Measurements from ENCODE around the gene ADGRG6.

ADGRG6 gene

DNA sequence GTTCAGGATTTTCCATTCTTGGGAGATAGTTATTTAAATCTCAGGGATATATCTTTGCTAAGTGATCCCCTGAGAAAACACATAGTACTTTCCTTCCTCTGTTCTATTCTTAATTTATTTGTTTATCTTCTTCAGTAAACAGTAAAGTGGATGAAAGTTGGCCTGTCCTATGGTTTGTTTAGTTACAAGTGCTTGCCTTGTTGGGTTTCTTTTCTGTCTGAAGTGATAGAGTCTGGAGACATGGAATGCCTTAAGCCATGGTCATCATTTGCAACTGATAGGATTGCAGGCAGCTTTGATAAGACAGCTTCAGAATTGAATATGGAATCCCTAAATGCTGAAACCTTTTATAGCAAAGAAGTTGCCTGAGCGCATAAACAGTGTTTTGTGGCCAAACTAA, 4.9 kb downstream of the ADGRG6 start:
- Histone ChIP-seq H3K9me3 (ENCODE audit: control insufficient read depth, insufficient read depth, low read length) (no peaks in the 10 kb centered on the region), H3K9ac (ENCODE audit: low read depth, low read length) (no peak overlapping the region), H3K4me1 (ENCODE audit: control insufficient read depth, insufficient read depth, low read length) (no peaks in the 10 kb centered on the region), H3K4me3 (ENCODE audit: low read depth, low read length) (no peak overlapping the region), H3K36me3 (ENCODE audit: control insufficient read depth, insufficient read depth, low read length) (no peaks in the 10 kb centered on the region), H3K27me3 (ENCODE audit: control insufficient read depth, insufficient read depth, low read length) (peaks cover 19% of the 10 kb centered on the region)

DNA sequence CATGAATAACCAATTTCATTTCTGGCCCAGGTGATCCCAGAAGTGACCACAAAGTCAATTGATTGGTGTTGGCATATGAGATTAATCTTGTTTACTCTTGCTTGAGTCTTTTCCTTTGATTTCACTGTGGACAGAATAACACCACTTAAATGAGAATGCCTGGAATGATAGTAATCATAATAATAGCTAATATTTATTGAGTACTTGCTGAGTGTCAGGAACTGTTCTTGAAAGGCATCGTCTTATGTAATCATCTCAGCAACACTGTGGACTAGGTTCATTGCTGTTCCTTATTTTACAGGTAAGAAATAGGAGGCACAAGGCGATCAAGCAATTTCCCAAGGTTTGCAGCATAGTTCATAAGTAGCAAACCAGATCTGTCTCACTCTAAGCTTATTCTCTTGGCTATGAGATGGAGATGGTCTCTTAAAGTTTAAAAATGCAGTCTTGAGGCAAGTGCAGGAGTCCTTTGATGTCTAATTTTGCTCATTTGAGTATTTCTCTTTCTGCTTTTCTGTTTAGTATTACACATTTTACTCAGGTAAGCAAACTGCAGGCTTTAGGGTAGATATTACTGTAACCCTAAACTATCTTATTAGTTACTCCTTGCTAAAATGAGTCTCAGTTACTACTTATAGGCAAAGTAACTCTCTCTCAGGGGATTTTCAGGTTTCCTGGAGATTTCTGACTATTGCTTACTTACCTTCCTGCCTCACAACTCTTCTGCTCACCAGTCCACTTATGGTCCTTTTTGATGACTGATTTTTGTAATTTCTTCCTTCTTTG, 6.3 kb downstream of the ADGRG6 start:
- Histone ChIP-seq H3K9me3 (ENCODE audit: control insufficient read depth, insufficient read depth, low read length) (no peaks in the 10 kb centered on the region), H3K4me1 (ENCODE audit: control insufficient read depth, insufficient read depth, low read length) (no peaks in the 10 kb centered on the region), H3K9ac (ENCODE audit: low read depth, low read length) (no peak overlapping the region), H3K36me3 (ENCODE audit: control insufficient read depth, insufficient read depth, low read length) (no peaks in the 10 kb centered on the region), H3K4me3 (ENCODE audit: low read depth, low read length) (no peak overlapping the region), H3K27me3 (ENCODE audit: control insufficient read depth, insufficient read depth, low read length) (peaks cover 5% of the 10 kb centered on the region)

DNA sequence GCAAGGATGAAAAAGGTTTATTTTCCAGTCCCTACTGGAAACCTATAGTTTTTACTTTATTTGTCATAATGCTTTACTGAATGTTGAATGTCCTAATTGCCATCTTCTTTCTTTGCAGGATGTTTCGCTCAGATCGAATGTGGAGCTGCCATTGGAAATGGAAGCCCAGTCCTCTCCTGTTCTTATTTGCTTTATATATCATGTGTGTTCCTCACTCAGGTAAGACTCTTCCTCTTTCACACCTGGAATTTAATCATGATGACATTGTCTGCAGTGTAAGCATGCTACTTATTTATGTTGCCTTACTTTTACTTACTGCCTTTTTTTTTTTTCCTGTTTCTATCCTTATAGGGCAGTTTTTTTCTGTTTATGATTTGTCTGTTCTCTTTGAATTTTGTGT, 7.6 kb downstream of the ADGRG6 start:
- Histone ChIP-seq H3K36me3 (ENCODE audit: control insufficient read depth, insufficient read depth, low read length) (no peaks in the 10 kb centered on the region), H3K27me3 (ENCODE audit: control insufficient read depth, insufficient read depth, low read length) (no peaks in the 10 kb centered on the region), H3K4me1 (ENCODE audit: control insufficient read depth, insufficient read depth, low read length) (no peaks in the 10 kb centered on the region), H3K4me3 (ENCODE audit: low read depth, low read length) (no peak overlapping the region), H3K9me3 (ENCODE audit: control insufficient read depth, insufficient read depth, low read length) (no peaks in the 10 kb centered on the region), H3K9ac (ENCODE audit: low read depth, low read length) (no peak overlapping the region)

DNA sequence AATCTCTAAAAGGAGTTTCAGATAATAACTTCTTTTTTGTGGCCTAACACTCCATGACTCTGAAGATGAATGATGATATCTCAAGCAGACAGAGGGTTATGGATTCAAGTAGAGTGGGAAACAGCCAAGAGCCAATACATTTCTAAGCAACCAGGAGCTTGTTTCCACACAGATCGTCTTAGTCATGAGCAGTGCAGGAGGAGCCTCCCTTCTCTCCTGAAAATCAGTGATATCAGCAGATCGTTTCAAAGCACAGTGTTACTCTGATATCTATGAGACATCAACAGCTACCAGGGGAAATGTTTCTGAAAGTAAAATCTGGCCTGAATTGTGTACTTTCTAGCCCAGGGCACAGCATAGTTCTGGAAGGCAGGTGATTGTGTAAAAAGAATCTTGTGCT, 11.5 kb downstream of the ADGRG6 start:
- H3K9me3 ChIP-seq (ENCODE audit: control insufficient read depth, insufficient read depth, low read length), result no peaks in the 10 kb centered on the region
- H3K4me1 ChIP-seq (ENCODE audit: control insufficient read depth, insufficient read depth, low read length), result no peaks in the 10 kb centered on the region
- no peak overlapping the region for H3K4me3 ChIP-seq (ENCODE audit: low read depth, low read length)
- H3K27me3 ChIP-seq (ENCODE audit: control insufficient read depth, insufficient read depth, low read length), result no peaks in the 10 kb centered on the region
- no peak overlapping the region for H3K9ac ChIP-seq (ENCODE audit: low read depth, low read length)
- no peaks in the 10 kb centered on the region for H3K36me3 ChIP-seq (ENCODE audit: control insufficient read depth, insufficient read depth, low read length)

DNA sequence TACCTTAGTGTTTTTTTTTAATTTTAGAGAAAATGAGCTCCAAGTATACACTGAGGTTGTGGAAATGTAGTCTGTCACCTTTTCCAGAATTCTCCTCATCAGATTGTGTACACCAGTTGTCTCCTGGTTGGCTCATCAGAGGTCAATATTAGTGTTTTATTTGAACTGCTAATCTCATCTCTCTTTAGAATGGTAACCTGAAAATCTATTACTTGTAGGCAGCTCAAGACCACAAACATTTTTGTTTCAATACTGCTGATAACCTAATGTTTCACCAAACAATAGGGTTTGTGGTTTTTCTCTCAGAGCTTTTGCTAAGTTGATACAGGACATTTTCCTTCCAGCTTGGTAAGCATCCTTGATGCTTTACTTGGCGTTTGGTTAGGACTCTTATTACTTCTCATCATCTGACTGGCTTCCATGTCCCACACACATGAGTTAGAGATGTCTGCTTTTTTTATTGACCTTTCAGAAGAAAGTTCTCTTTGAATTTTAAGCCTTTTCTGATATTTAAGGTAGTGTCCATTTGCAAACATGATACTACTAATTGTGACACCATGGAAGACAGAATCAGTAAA, 15.1 kb downstream of the ADGRG6 start:
- Histone ChIP-seq H3K4me3 (ENCODE audit: low read depth, low read length) (no peak overlapping the region), H3K27me3 (ENCODE audit: control insufficient read depth, insufficient read depth, low read length) (no peaks in the 10 kb centered on the region), H3K4me1 (ENCODE audit: control insufficient read depth, insufficient read depth, low read length) (no peaks in the 10 kb centered on the region), H3K36me3 (ENCODE audit: control insufficient read depth, insufficient read depth, low read length) (no peaks in the 10 kb centered on the region), H3K9me3 (ENCODE audit: control insufficient read depth, insufficient read depth, low read length) (no peaks in the 10 kb centered on the region), H3K9ac (ENCODE audit: low read depth, low read length) (no peak overlapping the region)

DNA sequence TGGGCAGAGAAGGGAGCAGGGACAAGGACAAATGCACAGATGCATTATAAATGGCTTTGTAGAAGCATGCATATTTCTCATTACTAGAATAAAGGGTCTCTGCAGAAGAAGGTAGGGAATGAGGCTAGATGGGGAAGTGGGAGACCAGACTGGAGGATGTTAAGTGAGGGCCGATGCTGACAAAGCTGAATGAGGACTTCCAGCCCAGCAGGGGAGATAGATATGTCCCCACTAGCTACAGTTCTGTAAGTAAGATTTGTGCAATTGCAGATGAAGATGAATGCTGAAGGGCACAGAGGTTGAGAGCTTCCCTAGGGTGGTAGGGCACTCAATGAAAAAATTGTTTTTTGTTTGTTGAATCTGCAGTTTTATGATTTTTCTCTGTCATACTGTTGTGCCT, 16.9 kb downstream of the ADGRG6 start:
- Histone ChIP-seq H3K9me3 (ENCODE audit: control insufficient read depth, insufficient read depth, low read length) (no peaks in the 10 kb centered on the region), H3K27me3 (ENCODE audit: control insufficient read depth, insufficient read depth, low read length) (no peaks in the 10 kb centered on the region), H3K9ac (ENCODE audit: low read depth, low read length) (no peak overlapping the region), H3K4me1 (ENCODE audit: control insufficient read depth, insufficient read depth, low read length) (no peaks in the 10 kb centered on the region), H3K4me3 (ENCODE audit: low read depth, low read length) (no peak overlapping the region), H3K36me3 (ENCODE audit: control insufficient read depth, insufficient read depth, low read length) (no peaks in the 10 kb centered on the region)

DNA sequence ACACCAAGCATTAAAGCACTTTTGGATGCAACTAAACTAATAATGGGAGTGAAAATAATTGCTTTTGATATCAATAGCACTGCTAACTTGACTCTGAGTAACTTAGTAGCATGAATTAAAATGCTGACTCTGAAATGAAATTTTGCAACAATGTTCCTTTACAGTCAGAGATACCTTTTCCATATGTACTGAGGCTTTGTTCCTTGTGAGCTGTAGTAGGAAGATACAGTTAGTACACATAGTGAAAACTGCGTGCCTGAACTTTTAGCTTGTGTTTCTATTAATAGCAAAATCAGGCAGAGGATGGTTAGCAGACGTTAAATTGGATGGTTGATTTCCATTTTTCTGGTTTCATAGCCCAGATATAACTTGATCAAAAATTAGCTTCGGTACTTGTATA, 18.6 kb downstream of the ADGRG6 start:
- Histone ChIP-seq H3K4me1 (ENCODE audit: control insufficient read depth, insufficient read depth, low read length) (peaks cover 8% of the 10 kb centered on the region), H3K36me3 (ENCODE audit: control insufficient read depth, insufficient read depth, low read length) (no peaks in the 10 kb centered on the region), H3K9ac (ENCODE audit: low read depth, low read length) (no peak overlapping the region), H3K9me3 (ENCODE audit: control insufficient read depth, insufficient read depth, low read length) (no peaks in the 10 kb centered on the region), H3K4me3 (ENCODE audit: low read depth, low read length) (no peak overlapping the region), H3K27me3 (ENCODE audit: control insufficient read depth, insufficient read depth, low read length) (no peaks in the 10 kb centered on the region)

DNA sequence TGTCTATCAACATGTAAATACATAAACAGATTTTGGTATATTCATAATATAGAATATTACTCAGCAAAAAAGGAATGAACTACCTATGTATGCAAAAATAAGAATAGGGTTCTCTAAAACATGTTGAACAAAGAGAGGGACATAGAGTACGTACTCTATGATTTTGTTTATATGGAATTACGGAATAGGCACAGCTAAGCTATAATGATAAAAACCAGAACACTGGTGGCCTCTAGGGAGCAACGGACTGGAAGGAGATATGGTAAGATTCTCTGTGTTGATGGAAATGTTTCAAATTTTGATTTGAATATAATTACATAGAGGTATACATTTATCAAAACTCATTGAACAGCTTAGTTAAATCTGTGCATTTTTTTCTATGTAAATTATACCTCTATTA, 19.6 kb downstream of the ADGRG6 start:
- Histone ChIP-seq H3K4me3 (ENCODE audit: low read depth, low read length) (no peak overlapping the region), H3K27me3 (ENCODE audit: control insufficient read depth, insufficient read depth, low read length) (no peaks in the 10 kb centered on the region), H3K4me1 (ENCODE audit: control insufficient read depth, insufficient read depth, low read length) (peaks cover 8% of the 10 kb centered on the region), H3K36me3 (ENCODE audit: control insufficient read depth, insufficient read depth, low read length) (no peaks in the 10 kb centered on the region), H3K9ac (ENCODE audit: low read depth, low read length) (no peak overlapping the region), H3K9me3 (ENCODE audit: control insufficient read depth, insufficient read depth, low read length) (no peaks in the 10 kb centered on the region)

DNA sequence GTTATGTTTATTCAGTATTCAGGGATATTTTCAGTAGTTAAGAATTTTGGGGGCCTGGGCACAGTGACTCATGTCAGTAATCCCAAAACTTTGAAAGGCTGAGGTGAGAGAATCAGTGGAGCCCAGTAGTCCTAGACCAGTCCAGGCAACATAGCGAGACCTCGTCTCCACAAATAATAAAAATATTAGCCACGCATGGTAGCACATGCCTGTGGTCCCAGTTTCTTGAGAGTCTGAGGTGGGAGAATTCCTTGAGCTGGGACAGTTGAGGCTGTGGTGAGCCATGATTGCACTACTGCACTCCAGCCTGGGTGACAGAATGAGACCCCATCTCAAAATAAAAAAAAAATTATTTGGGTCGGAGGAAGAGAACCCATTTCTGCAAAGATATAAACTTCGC, 20.3 kb downstream of the ADGRG6 start:
- Histone ChIP-seq H3K27me3 (ENCODE audit: control insufficient read depth, insufficient read depth, low read length) (no peaks in the 10 kb centered on the region), H3K9ac (ENCODE audit: low read depth, low read length) (no peak overlapping the region), H3K36me3 (ENCODE audit: control insufficient read depth, insufficient read depth, low read length) (no peaks in the 10 kb centered on the region), H3K4me3 (ENCODE audit: low read depth, low read length) (no peak overlapping the region), H3K9me3 (ENCODE audit: control insufficient read depth, insufficient read depth, low read length) (no peaks in the 10 kb centered on the region), H3K4me1 (ENCODE audit: control insufficient read depth, insufficient read depth, low read length) (peaks cover 8% of the 10 kb centered on the region)

DNA sequence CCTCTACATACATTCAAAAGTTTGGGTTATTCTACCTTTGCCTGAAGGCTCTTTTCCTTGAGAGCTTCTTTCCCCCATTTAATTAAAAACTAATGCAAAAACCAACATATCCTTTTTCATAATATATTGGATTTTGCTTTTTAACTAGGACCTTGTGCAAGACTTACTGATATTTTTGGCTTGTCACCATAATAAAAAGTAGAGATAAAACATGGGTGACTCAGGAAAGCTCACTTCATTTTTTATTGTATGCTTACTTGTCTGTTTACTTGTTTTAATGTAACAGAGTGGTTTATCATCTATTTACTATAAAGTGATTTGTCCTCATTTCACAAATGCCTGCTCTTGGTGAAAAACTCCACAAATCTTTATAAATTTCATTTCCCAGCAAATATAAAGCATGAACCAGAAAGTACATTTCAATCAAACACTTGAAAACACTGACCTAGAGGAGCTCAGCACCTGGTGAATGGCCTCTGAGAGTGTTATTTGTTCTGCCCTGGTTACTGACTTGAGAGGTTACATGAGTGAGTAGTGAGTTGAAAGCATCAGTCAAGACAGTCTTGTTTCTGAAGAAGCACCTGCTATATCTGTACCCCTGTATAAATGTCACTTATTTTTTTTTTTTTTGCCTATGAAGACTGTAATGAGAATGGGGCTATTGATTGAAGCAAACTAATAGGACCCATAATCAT, 20.8 kb downstream of the ADGRG6 start:
- Histone ChIP-seq H3K4me1 (ENCODE audit: control insufficient read depth, insufficient read depth, low read length) (peaks cover 8% of the 10 kb centered on the region), H3K27me3 (ENCODE audit: control insufficient read depth, insufficient read depth, low read length) (no peaks in the 10 kb centered on the region), H3K4me3 (ENCODE audit: low read depth, low read length) (no peak overlapping the region), H3K36me3 (ENCODE audit: control insufficient read depth, insufficient read depth, low read length) (no peaks in the 10 kb centered on the region), H3K9me3 (ENCODE audit: control insufficient read depth, insufficient read depth, low read length) (no peaks in the 10 kb centered on the region), H3K9ac (ENCODE audit: low read depth, low read length) (no peak overlapping the region)

DNA sequence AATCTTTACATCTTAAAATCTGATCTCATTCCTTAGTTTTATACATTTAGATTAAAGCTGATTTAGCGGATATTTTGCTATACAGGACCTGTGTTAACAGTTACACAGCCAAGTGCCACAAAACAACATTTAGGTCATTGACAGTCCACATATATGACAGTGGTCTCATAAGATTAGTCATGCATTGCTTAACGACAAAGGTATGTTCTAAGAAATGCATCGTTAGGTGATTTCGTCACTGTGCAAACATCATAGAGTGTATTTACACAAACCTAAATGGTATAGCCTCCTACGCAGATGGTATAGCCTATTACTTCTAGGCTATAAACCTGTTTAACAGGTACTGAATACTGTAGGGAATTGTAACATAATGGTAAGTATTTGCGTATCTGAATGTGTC, 21.6 kb downstream of the ADGRG6 start:
- no peak overlapping the region for H3K9ac ChIP-seq (ENCODE audit: low read depth, low read length)
- no peaks in the 10 kb centered on the region for H3K27me3 ChIP-seq (ENCODE audit: control insufficient read depth, insufficient read depth, low read length)
- H3K4me1 ChIP-seq (ENCODE audit: control insufficient read depth, insufficient read depth, low read length), result peaks cover 8% of the 10 kb centered on the region
- H3K36me3 ChIP-seq (ENCODE audit: control insufficient read depth, insufficient read depth, low read length), result no peaks in the 10 kb centered on the region
- H3K4me3 ChIP-seq (ENCODE audit: low read depth, low read length), result no peak overlapping the region
- no peaks in the 10 kb centered on the region for H3K9me3 ChIP-seq (ENCODE audit: control insufficient read depth, insufficient read depth, low read length)

DNA sequence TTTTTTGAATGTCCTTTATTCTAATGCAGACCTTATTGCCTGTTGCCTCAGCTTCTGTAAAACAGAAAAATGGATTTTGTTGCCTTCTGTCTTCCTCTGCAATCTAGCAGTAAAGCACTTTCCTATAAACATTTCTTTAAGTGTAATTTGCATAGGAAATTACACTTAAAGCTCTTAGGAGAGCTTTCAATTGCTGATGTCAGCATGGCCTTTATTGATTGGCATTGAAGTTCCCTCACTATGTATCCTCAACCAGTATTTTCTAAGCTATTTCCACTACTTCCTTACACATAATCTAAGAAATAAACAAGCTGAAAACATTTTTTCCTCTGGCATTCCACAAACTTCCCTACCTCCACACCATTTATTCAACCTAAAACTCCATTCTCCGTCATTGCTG, 22.3 kb downstream of the ADGRG6 start:
- Histone ChIP-seq H3K4me1 (ENCODE audit: control insufficient read depth, insufficient read depth, low read length) (peaks cover 8% of the 10 kb centered on the region), H3K9me3 (ENCODE audit: control insufficient read depth, insufficient read depth, low read length) (no peaks in the 10 kb centered on the region), H3K36me3 (ENCODE audit: control insufficient read depth, insufficient read depth, low read length) (no peaks in the 10 kb centered on the region), H3K4me3 (ENCODE audit: low read depth, low read length) (no peak overlapping the region), H3K9ac (ENCODE audit: low read depth, low read length) (no peak overlapping the region), H3K27me3 (ENCODE audit: control insufficient read depth, insufficient read depth, low read length) (no peaks in the 10 kb centered on the region)

All from iPS-15b (cell line).